ENCODE data around the gene FLRT1. TPM values are rescaled to one million over a fixed set of nuclear protein-coding genes. Genes with fewer than 3 reads are reported as not detected.

FLRT1 gene
- total and polyA plus RNA-seq, 2 experiments from 2014 or later: 0.76 to 1.1 TPM

DNA sequence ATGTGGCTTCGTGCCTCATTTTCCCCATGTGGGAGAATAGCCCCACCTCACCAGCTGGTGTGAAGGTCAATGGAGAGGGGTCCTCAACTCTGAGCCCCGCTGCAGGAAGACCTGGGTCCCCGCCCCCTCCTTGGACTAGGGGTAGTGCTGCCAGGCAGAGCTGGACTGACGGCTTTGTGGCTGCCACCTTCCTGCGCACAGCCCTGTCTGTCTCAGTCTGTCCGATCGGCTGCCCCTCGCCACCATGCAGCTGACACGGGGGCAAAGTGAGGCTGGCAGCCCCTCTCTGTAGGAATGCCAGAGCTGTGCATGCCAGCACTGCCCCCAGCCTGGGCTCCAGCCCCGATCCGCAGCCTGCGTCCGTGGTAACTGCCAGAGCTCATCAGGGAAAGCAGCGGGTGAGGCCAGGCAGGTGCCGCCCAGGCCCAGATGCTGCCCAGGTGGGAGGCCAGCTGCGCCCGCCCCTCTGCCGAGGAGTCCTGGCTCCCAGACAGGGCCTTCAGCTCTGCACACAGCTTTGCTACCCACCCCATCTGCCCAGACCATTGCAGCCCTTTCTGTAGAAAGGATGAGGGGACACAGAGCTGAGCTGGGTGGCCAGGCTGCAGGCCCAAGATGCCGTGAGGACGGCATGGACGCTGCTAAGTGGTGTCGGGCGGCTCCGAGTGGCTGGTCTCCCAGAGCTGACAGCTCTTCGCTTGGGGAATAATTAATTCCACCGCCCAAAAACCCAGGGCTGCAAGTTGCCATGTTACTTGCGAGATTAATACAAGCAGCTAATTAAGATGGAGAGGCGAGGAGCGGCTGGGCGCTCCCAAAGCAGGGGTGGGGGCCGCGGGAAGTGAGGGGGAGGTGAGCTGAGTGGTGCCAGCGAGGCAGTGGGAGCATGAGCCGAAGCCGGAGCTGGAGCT lies 19.5 kb upstream of the FLRT1 start:
- Histone ChIP-seq H2AFZ (no peak overlapping the region), H4K20me1 (replicated peaks; ENCODE audit: insufficient read depth) (no peaks in the 10 kb centered on the region), H3K9me2 (ENCODE audit: insufficient read depth) (no peaks in the 10 kb centered on the region), H3K4me2 (no peak overlapping the region), H3K4me3 (no peak overlapping the region), H3K79me2 (replicated peaks; ENCODE audit: insufficient read depth) (no peaks in the 10 kb centered on the region), H3K27ac (ENCODE audit: low read depth) (no peak overlapping the region), H3K27me3 (ENCODE audit: insufficient read depth) (peaks cover 72% of the 10 kb centered on the region), H3K4me1 (ENCODE audit: insufficient read depth) (peaks cover 11% of the 10 kb centered on the region; the same call in 1 of the 2 replicates), H3K36me3 (ENCODE audit: insufficient read depth) (no peaks in the 10 kb centered on the region), H3F3A (replicated peaks; ENCODE audit: low read depth) (no peaks in the 10 kb centered on the region)
- Mint-ChIP-seq H3K9me3 (no peaks in the 10 kb centered on the region), H3K4me3 (no peak overlapping the region), H3K27ac (no peak overlapping the region), H3K27me3 (ENCODE audit: insufficient read depth, low read depth, poor library complexity) (peaks cover 43% of the 10 kb centered on the region), H3K36me3 (ENCODE audit: low read depth) (no peaks in the 10 kb centered on the region), H3K4me1 (peaks cover 19% of the 10 kb centered on the region)
- TF ChIP-seq, protein P1, sequence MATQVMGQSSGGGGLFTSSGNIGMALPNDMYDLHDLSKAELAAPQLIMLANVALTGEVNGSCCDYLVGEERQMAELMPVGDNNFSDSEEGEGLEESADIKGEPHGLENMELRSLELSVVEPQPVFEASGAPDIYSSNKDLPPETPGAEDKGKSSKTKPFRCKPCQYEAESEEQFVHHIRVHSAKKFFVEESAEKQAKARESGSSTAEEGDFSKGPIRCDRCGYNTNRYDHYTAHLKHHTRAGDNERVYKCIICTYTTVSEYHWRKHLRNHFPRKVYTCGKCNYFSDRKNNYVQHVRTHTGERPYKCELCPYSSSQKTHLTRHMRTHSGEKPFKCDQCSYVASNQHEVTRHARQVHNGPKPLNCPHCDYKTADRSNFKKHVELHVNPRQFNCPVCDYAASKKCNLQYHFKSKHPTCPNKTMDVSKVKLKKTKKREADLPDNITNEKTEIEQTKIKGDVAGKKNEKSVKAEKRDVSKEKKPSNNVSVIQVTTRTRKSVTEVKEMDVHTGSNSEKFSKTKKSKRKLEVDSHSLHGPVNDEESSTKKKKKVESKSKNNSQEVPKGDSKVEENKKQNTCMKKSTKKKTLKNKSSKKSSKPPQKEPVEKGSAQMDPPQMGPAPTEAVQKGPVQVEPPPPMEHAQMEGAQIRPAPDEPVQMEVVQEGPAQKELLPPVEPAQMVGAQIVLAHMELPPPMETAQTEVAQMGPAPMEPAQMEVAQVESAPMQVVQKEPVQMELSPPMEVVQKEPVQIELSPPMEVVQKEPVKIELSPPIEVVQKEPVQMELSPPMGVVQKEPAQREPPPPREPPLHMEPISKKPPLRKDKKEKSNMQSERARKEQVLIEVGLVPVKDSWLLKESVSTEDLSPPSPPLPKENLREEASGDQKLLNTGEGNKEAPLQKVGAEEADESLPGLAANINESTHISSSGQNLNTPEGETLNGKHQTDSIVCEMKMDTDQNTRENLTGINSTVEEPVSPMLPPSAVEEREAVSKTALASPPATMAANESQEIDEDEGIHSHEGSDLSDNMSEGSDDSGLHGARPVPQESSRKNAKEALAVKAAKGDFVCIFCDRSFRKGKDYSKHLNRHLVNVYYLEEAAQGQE (IDR thresholded peaks at IDR 0.05; ENCODE audit: unreplicated experiment): no peak
- no peak for TF ChIP-seq ZNF114 (CRISPR knock-in tag; IDR thresholded peaks at IDR 0.05)
- TF ChIP-seq, protein P2, sequence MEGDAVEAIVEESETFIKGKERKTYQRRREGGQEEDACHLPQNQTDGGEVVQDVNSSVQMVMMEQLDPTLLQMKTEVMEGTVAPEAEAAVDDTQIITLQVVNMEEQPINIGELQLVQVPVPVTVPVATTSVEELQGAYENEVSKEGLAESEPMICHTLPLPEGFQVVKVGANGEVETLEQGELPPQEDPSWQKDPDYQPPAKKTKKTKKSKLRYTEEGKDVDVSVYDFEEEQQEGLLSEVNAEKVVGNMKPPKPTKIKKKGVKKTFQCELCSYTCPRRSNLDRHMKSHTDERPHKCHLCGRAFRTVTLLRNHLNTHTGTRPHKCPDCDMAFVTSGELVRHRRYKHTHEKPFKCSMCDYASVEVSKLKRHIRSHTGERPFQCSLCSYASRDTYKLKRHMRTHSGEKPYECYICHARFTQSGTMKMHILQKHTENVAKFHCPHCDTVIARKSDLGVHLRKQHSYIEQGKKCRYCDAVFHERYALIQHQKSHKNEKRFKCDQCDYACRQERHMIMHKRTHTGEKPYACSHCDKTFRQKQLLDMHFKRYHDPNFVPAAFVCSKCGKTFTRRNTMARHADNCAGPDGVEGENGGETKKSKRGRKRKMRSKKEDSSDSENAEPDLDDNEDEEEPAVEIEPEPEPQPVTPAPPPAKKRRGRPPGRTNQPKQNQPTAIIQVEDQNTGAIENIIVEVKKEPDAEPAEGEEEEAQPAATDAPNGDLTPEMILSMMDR (conservative IDR thresholded peaks at IDR 0.05; ENCODE audit: low read depth in 2 of 2): no peak
- no peak for TF ChIP-seq JUNB (IDR thresholded peaks at IDR 0.05; ENCODE audit: unreplicated experiment)
- TF ChIP-seq, protein P3, sequence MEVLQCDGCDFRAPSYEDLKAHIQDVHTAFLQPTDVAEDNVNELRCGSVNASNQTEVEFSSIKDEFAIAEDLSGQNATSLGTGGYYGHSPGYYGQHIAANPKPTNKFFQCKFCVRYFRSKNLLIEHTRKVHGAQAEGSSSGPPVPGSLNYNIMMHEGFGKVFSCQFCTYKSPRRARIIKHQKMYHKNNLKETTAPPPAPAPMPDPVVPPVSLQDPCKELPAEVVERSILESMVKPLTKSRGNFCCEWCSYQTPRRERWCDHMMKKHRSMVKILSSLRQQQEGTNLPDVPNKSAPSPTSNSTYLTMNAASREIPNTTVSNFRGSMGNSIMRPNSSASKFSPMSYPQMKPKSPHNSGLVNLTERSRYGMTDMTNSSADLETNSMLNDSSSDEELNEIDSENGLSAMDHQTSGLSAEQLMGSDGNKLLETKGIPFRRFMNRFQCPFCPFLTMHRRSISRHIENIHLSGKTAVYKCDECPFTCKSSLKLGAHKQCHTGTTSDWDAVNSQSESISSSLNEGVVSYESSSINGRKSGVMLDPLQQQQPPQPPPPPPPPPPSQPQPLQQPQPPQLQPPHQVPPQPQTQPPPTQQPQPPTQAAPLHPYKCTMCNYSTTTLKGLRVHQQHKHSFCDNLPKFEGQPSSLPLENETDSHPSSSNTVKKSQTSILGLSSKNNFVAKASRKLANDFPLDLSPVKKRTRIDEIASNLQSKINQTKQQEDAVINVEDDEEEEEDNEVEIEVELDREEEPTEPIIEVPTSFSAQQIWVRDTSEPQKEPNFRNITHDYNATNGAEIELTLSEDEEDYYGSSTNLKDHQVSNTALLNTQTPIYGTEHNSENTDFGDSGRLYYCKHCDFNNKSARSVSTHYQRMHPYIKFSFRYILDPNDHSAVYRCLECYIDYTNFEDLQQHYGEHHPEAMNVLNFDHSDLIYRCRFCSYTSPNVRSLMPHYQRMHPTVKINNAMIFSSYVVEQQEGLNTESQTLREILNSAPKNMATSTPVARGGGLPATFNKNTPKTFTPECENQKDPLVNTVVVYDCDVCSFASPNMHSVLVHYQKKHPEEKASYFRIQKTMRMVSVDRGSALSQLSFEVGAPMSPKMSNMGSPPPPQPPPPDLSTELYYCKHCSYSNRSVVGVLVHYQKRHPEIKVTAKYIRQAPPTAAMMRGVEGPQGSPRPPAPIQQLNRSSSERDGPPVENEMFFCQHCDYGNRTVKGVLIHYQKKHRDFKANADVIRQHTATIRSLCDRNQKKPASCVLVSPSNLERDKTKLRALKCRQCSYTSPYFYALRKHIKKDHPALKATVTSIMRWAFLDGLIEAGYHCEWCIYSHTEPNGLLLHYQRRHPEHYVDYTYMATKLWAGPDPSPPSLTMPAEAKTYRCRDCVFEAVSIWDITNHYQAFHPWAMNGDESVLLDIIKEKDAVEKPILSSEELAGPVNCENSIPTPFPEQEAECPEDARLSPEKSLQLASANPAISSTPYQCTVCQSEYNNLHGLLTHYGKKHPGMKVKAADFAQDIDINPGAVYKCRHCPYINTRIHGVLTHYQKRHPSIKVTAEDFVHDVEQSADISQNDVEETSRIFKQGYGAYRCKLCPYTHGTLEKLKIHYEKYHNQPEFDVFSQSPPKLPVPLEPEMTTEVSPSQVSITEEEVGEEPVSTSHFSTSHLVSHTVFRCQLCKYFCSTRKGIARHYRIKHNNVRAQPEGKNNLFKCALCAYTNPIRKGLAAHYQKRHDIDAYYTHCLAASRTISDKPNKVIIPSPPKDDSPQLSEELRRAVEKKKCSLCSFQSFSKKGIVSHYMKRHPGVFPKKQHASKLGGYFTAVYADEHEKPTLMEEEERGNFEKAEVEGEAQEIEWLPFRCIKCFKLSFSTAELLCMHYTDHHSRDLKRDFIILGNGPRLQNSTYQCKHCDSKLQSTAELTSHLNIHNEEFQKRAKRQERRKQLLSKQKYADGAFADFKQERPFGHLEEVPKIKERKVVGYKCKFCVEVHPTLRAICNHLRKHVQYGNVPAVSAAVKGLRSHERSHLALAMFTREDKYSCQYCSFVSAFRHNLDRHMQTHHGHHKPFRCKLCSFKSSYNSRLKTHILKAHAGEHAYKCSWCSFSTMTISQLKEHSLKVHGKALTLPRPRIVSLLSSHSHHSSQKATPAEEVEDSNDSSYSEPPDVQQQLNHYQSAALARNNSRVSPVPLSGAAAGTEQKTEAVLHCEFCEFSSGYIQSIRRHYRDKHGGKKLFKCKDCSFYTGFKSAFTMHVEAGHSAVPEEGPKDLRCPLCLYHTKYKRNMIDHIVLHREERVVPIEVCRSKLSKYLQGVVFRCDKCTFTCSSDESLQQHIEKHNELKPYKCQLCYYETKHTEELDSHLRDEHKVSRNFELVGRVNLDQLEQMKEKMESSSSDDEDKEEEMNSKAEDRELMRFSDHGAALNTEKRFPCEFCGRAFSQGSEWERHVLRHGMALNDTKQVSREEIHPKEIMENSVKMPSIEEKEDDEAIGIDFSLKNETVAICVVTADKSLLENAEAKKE (CRISPR knock-in tag; IDR thresholded peaks at IDR 0.05): no peak
- no peak for TF ChIP-seq ZNF331 (CRISPR knock-in tag; IDR thresholded peaks at IDR 0.05; ENCODE audit: low read depth)
- no peak for TF ChIP-seq EZH2 (IDR thresholded peaks at IDR 0.05; ENCODE audit: low read depth, unreplicated experiment)
- TF ChIP-seq STAT1 (IDR thresholded peaks at IDR 0.05; ENCODE audit: unreplicated experiment): no peak
- no peak for TF ChIP-seq NANOG (IDR thresholded peaks at IDR 0.05; ENCODE audit: borderline replicate concordance)
- no peak for TF ChIP-seq CREB1 (CRISPR knock-in tag; IDR thresholded peaks at IDR 0.05; ENCODE audit: low read depth)
- TF ChIP-seq EZH2phosphoT487 (IDR thresholded peaks at IDR 0.05; ENCODE audit: unreplicated experiment): no peak
- TF ChIP-seq POLR2AphosphoS5 (IDR thresholded peaks at IDR 0.05; ENCODE audit: low read depth): no peak
- TF ChIP-seq, protein P4, sequence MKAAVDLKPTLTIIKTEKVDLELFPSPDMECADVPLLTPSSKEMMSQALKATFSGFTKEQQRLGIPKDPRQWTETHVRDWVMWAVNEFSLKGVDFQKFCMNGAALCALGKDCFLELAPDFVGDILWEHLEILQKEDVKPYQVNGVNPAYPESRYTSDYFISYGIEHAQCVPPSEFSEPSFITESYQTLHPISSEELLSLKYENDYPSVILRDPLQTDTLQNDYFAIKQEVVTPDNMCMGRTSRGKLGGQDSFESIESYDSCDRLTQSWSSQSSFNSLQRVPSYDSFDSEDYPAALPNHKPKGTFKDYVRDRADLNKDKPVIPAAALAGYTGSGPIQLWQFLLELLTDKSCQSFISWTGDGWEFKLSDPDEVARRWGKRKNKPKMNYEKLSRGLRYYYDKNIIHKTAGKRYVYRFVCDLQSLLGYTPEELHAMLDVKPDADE (IDR thresholded peaks at IDR 0.05): no peak
- ATAC-seq: no peak
- DNase-seq (ENCODE audit: low spot score): no peak
